ENCODE results near the gene KLK7.

Gene KLK7

DNA sequence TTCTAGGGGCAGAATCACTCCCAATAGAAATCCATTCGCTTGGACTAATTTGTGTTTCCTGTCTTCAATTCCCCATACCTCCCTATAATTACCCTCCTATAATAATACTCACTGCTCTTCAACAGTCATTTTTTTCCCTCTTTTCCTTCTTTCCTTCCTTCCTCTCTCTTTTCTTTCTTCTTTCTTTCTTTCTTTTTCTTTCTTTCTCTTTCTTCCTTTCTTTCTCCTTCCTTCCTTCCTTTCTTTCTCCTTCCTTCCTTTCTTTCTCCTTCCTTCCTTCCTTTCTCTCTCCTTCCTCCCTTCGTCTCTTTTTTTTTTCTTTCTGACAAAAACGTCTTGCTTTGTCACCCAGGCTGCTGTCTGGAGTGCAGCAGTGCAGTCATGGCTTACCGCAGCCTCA lies 38.9 kb downstream of the KLK7 start:
- H3K4me1 ChIP-seq (ENCODE audit: insufficient read depth, poor library complexity, severe bottlenecking): peaks cover 8% of the 10 kb centered on the region
- TF ChIP-seq, protein P1, sequence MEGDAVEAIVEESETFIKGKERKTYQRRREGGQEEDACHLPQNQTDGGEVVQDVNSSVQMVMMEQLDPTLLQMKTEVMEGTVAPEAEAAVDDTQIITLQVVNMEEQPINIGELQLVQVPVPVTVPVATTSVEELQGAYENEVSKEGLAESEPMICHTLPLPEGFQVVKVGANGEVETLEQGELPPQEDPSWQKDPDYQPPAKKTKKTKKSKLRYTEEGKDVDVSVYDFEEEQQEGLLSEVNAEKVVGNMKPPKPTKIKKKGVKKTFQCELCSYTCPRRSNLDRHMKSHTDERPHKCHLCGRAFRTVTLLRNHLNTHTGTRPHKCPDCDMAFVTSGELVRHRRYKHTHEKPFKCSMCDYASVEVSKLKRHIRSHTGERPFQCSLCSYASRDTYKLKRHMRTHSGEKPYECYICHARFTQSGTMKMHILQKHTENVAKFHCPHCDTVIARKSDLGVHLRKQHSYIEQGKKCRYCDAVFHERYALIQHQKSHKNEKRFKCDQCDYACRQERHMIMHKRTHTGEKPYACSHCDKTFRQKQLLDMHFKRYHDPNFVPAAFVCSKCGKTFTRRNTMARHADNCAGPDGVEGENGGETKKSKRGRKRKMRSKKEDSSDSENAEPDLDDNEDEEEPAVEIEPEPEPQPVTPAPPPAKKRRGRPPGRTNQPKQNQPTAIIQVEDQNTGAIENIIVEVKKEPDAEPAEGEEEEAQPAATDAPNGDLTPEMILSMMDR (IDR thresholded peaks at IDR 0.05; ENCODE audit: poor library complexity, severe bottlenecking): no peak
- H3K27me3 ChIP-seq (ENCODE audit: insufficient read depth, poor library complexity, severe bottlenecking): no peaks in the 10 kb centered on the region
- no peak overlapping the region for H3K4me3 ChIP-seq (ENCODE audit: severe bottlenecking)
- no peak for ATAC-seq (ENCODE audit: low read depth)
- H3K36me3 ChIP-seq (ENCODE audit: low read depth): no peaks in the 10 kb centered on the region
- DNase-seq (ENCODE audit: low spot score): no peak
- no peaks in the 10 kb centered on the region for H3K9me3 ChIP-seq (ENCODE audit: severe bottlenecking)
- no peak overlapping the region for H3K27ac ChIP-seq (ENCODE audit: poor library complexity, severe bottlenecking)

DNA sequence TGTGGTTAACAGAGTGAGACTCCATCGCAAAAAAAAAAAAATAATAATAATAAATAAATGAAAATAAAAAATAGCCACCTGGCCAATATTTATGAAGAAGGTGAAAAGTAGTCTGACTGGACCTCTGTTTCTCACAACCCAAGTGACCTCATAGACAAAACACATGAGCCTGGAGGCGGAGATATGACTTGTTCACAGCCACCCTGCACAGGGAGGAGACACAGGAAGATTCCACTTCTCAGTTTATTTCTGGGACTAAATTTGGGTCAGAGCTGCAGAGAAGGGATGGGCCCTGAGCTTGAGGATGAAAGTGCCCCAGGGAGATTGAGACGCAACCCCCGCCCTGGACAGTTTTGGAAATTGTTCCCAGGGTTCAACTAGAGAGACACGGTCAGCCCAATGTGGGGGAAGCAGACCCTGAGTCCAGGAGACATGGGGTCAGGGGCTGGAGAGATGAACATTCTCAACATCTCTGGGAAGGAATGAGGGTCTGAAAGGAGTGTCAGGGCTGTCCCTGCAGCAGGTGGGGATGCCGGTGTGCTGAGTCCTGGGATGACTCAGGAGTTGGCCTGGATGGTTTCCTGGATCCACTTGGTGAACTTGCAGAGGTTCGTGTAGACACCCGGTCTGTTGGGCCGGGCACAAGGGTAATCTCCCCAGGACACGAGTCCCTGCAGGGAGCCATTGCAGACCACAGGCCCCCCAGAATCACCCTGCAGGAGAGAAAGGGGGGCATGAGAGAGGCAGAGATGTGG lies 40.5 kb downstream of the KLK7 start:
- ATAC-seq (ENCODE audit: low read depth) (peak; percentile 55; the same call in 2 of the 3 replicates), DNase-seq (ENCODE audit: low spot score) (no peak)
- H3K36me3 ChIP-seq (ENCODE audit: low read depth): no peaks in the 10 kb centered on the region
- no peaks in the 10 kb centered on the region for H3K27me3 ChIP-seq (ENCODE audit: insufficient read depth, poor library complexity, severe bottlenecking)
- no peak overlapping the region for H3K4me3 ChIP-seq (ENCODE audit: severe bottlenecking)
- H3K4me1 ChIP-seq (ENCODE audit: insufficient read depth, poor library complexity, severe bottlenecking): peaks cover 8% of the 10 kb centered on the region
- H3K9me3 ChIP-seq (ENCODE audit: severe bottlenecking): no peaks in the 10 kb centered on the region
- peak overlapping the region; percentile 4 for H3K27ac ChIP-seq (ENCODE audit: poor library complexity, severe bottlenecking)
- TF ChIP-seq, protein P1 (IDR thresholded peaks at IDR 0.05; ENCODE audit: poor library complexity, severe bottlenecking): no peak

DNA sequence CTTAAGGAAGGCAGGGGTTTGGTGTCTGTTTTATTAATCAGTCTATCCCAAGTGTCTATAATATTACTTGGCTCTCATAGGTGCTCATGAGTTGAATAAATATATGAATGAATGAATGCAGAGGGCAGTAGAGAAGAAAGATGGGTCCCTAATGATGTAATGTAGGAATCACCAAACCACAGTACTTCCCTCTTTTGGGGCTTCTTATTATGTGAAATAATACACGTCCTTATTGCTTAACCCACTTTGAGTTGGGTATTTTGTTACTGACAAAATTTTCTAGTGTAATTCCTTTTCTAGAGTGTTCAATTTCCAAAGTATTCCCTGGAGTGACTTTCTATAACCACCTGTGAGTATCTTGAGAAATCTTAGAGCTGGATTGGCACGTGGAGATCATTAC lies 44.1 kb downstream of the KLK7 start:
- Histone ChIP-seq H3K4me3 (ENCODE audit: severe bottlenecking) (no peak overlapping the region), H3K9me3 (ENCODE audit: severe bottlenecking) (no peaks in the 10 kb centered on the region), H3K4me1 (ENCODE audit: insufficient read depth, poor library complexity, severe bottlenecking) (peaks cover 10% of the 10 kb centered on the region), H3K27ac (ENCODE audit: poor library complexity, severe bottlenecking) (no peak overlapping the region), H3K36me3 (ENCODE audit: low read depth) (no peaks in the 10 kb centered on the region), H3K27me3 (ENCODE audit: insufficient read depth, poor library complexity, severe bottlenecking) (no peaks in the 10 kb centered on the region)
- TF ChIP-seq, protein P1 (IDR thresholded peaks at IDR 0.05; ENCODE audit: poor library complexity, severe bottlenecking): no peak
- DNase-seq (ENCODE audit: low spot score) (no peak), ATAC-seq (ENCODE audit: low read depth) (no peak)

DNA sequence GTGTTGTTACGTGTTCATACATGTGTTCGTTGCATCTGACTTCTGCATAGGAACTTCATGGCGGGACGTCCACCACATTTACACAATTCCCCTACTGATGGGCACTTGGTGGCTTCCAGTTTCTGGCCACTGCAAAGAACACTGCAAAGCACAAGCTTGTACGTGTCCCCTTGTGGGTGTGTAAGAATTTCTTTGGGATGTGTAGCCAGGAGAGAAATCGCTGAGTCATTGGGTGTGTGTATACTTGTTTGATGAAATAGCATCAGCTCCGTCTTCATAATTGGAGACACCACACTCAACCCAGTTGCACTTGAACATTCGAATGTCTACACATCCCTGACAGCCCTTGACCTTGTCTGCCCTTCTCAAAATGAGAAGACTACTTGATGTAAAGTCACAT lies 50.1 kb downstream of the KLK7 start:
- no peaks in the 10 kb centered on the region for H3K36me3 ChIP-seq (ENCODE audit: low read depth)
- peaks cover 27% of the 10 kb centered on the region for H3K4me1 ChIP-seq (ENCODE audit: insufficient read depth, poor library complexity, severe bottlenecking)
- peak overlapping the region; percentile 66 for H3K27ac ChIP-seq (ENCODE audit: poor library complexity, severe bottlenecking)
- ATAC-seq (ENCODE audit: low read depth) (peak; percentile 22; the same call in 2 of the 3 replicates), DNase-seq (ENCODE audit: low spot score) (no peak)
- H3K4me3 ChIP-seq (ENCODE audit: severe bottlenecking): no peak overlapping the region
- TF ChIP-seq, protein P1 (IDR thresholded peaks at IDR 0.05; ENCODE audit: poor library complexity, severe bottlenecking): no peak
- H3K27me3 ChIP-seq (ENCODE audit: insufficient read depth, poor library complexity, severe bottlenecking): no peaks in the 10 kb centered on the region
- H3K9me3 ChIP-seq (ENCODE audit: severe bottlenecking): no peaks in the 10 kb centered on the region

DNA sequence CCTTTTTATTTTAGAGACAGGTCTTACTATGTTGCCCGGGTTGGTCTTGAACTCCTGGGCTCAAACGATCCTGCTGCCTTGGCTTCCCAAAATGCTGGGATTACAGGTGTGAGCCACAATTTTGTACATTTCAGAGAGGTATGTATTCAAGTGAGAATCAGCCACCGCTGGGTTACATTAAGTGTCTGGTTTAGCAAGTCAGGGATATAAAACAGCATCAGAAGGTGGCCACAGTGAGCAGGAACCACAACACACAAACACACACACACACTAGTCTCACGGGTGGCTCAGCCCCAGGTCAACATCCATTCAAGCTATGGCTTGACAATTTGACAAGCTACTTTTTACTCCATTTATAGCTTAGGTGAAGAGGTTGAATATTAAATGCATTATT lies 51.0 kb downstream of the KLK7 start:
- no peak for ATAC-seq (ENCODE audit: low read depth)

More for the DNA sequence above, 51.0 kb downstream of the KLK7 start:
- Histone ChIP-seq H3K27me3 (ENCODE audit: insufficient read depth, poor library complexity, severe bottlenecking) (no peaks in the 10 kb centered on the region), H3K4me1 (ENCODE audit: insufficient read depth, poor library complexity, severe bottlenecking) (peaks cover 27% of the 10 kb centered on the region), H3K4me3 (ENCODE audit: severe bottlenecking) (no peak overlapping the region), H3K9me3 (ENCODE audit: severe bottlenecking) (no peaks in the 10 kb centered on the region), H3K27ac (ENCODE audit: poor library complexity, severe bottlenecking) (peak overlapping the region; percentile 66), H3K36me3 (ENCODE audit: low read depth) (no peaks in the 10 kb centered on the region)
- TF ChIP-seq, protein P1 (IDR thresholded peaks at IDR 0.05; ENCODE audit: poor library complexity, severe bottlenecking): no peak
- DNase-seq (ENCODE audit: low spot score): no peak
